K562 (cell line): ENCODE measurements around the gene TSEN54. TPM values are rescaled to one million over a fixed set of nuclear protein-coding genes. Genes with fewer than 3 reads are reported as not detected.

Experiments used
- NFATC3 ChIP-seq: fragments of 450-650 bp; IDR thresholded peaks from 2 replicates; pipeline ENCODE4 v1.6.1; 2017; ENCODE audit warnings: mild to moderate bottlenecking
- polyA plus RNA-seq, 8 experiments: library from polyadenylated mRNA; depleted of rRNA in 4 of 8; stranded (reverse) in 5 of 8; unstranded in 3 of 8; fragments of >200 nt; fragmentation: Nextera tagmentation in 2 of 8; fragmentation: Illumina TruSeq in 1 of 8; extraction: Ambion mirVana in 2 of 8; extraction: Trizol in 1 of 8; gene quantifications; 2 replicates each; pipeline versions ENCODE4 v1.2.1 to v1.2.3, GENCODE V29; 2011 to 2014; ENCODE audit warnings: inconsistent platforms in 1 of 8, missing spikeins in 1 of 8
- total RNA-seq, 7 experiments: library from RNA; depleted of rRNA in 6 of 7; stranded (reverse); fragments of >200 nt in 6 of 7; fragmentation: Illumina TruSeq in 2 of 7; extraction: Trizol in 2 of 7; gene quantifications; 2 replicates each; pipeline versions ENCODE4 v1.2.1 to v1.2.3, GENCODE V29; 2011 to 2021; ENCODE audit warnings: low replicate concordance in 1 of 7
- TF ChIP-seq, protein P1 (sequence below), 2 experiments: fragments of 450-650 bp in 1 of 2; sonication (generic) in 1 of 2; formaldehyde crosslinking in 1 of 2; IDR thresholded peaks; 2 replicates each; pipeline versions ENCODE4 v1.7.1 to v1.9.0; 2016 to 2022; ENCODE audit warnings: inconsistent platforms in 1 of 2, mild to moderate bottlenecking in 1 of 2, missing genetic modification reagents in 1 of 2

The TSEN54 gene
- total and polyA plus RNA-seq, 9 of the 15 experiments (the other 6 are each of a cell fraction or from before 2014, with no cell fraction given) = 5.9 to 64.3 (median 48.9) TPM

DNA sequence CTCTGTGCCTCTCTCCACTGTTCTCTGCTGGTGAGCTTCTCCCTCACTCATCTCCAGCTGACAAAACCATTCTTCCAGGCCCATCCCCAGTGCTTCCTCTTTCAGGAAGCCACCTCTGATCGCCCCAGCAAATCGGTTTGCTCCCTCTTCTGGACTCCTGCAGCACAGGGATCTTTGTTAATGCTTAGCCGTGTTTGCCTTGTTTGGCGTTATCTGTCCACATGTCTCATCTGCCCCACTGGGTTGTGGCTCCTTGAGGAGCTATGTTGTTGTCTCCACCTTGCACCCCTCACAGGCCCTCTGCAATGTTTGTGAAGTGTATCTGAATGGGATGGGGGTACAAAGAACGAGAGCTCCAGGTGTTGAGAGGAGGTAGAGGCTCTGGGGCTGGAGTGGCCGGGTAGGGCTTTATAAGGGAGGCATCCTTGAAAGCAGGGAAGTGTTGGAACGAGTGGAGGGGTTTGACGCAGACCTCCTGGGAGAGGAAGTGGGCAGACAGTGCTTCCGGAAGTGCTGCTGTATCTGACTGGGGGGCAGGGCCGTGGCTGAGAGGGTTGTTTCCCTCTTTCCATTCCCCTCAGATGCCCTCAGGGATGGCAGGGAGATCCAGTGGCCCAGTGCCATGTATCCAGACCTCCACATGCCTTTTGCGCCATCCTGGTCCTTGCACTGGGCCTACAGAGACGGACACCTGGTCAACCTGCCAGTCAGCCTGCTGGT is 28.8 kb upstream of the TSEN54 start (continued):
- TF ChIP-seq, protein P1, sequence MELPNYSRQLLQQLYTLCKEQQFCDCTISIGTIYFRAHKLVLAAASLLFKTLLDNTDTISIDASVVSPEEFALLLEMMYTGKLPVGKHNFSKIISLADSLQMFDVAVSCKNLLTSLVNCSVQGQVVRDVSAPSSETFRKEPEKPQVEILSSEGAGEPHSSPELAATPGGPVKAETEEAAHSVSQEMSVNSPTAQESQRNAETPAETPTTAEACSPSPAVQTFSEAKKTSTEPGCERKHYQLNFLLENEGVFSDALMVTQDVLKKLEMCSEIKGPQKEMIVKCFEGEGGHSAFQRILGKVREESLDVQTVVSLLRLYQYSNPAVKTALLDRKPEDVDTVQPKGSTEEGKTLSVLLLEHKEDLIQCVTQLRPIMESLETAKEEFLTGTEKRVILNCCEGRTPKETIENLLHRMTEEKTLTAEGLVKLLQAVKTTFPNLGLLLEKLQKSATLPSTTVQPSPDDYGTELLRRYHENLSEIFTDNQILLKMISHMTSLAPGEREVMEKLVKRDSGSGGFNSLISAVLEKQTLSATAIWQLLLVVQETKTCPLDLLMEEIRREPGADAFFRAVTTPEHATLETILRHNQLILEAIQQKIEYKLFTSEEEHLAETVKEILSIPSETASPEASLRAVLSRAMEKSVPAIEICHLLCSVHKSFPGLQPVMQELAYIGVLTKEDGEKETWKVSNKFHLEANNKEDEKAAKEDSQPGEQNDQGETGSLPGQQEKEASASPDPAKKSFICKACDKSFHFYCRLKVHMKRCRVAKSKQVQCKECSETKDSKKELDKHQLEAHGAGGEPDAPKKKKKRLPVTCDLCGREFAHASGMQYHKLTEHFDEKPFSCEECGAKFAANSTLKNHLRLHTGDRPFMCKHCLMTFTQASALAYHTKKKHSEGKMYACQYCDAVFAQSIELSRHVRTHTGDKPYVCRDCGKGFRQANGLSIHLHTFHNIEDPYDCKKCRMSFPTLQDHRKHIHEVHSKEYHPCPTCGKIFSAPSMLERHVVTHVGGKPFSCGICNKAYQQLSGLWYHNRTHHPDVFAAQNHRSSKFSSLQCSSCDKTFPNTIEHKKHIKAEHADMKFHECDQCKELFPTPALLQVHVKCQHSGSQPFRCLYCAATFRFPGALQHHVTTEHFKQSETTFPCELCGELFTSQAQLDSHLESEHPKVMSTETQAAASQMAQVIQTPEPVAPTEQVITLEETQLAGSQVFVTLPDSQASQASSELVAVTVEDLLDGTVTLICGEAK (IDR thresholded peaks at IDR 0.05) = no peak
- TF ChIP-seq, protein P1 (CRISPR knock-in tag; IDR thresholded peaks at IDR 0.05) = no peak
- no peak for TF ChIP-seq NFATC3
